ENCODE measurements around the gene HIRA.
"Not testable (repeated sequence)": the region's sequence is repeated elsewhere in the genome, so short reads cannot be mapped to it uniquely, and the experiment has no call there.

Gene HIRA

DNA sequence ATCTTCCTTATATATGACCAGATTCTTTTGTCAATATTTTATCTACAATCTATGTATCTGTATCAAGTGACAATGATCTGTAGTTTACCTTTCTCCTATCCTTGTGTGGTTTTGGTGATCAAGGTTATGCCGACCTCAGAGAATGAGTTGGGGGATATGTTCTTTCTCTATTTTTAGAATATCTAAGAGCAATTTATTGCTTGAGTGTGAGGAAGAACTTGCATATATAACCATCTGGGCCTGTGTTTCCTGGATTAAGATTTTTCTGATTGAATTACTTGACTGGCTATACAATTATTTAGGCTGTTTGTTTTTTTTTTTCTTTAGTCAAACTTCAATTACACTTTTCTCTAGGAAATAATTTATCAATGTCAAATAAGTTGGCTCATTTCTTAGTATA, 30.0 kb upstream of the HIRA start:
- no peak for DNase-seq

DNA sequence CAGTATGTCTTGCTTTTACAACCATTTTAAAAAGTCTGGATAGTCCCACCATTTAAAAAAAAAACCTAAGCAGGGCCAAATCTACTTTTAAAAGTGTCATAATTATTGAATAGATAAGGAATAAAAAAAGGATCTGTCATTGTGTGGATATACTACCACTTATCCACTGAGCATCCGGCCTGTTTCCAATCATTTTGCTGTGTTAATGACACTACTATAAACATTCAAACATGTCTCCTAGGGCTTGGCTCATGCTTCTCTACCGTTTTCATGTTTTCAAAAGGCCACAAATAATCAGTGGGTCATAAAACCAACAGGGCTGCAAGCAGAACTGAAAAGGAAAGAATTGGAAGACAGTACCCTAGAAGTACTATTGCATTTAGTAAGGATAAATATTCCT, 28.5 kb upstream of the HIRA start:
- no peak for DNase-seq

DNA sequence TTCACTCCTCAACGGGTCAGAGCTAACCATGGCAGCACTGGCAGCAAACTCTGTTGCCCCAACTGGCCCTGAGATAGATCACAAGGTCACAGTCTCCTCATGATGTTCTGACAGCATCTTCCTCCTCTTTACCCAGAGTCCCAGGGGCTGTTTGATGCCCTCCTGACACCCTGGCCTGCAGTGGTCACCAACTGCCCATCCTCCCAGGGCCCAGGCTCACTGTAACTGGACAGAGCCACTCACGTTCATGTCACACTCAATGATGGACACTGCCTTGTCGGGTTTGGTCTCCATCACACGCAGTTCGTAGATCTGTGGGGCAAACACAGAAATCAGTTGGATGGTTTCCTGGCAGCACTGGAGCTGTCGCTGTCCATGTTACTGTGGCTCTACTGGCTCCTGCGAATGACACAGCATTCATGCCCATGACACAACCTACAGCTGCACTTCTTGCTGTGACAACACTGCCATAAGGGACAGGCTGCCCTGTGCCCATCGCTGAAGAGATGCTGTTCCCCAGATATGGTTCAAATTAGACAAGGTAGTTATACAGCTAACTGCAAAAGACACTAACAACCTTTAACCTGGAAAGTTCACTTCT, 26.4 kb upstream of the HIRA start:
- no peak for DNase-seq

DNA sequence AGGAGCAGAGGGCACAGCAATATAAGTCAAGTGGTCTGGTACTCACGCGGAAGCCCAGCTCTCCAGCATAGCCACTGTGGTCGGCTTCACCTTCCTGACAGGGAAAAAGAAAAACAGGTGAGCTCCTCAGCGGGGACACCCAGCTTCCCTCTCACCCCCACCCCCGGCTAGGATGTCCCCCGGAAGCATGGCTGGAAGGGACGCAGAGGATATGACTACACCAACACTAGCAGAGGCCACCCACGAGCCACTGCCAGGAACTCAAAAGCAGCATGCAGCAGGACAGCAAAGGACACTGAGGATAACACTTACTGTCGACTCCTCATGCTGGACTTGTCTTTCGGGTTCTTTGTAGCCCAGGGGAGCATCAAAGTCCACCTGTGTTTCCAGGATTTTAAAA, 25.0 kb upstream of the HIRA start:
- DNase-seq, result no peak

DNA sequence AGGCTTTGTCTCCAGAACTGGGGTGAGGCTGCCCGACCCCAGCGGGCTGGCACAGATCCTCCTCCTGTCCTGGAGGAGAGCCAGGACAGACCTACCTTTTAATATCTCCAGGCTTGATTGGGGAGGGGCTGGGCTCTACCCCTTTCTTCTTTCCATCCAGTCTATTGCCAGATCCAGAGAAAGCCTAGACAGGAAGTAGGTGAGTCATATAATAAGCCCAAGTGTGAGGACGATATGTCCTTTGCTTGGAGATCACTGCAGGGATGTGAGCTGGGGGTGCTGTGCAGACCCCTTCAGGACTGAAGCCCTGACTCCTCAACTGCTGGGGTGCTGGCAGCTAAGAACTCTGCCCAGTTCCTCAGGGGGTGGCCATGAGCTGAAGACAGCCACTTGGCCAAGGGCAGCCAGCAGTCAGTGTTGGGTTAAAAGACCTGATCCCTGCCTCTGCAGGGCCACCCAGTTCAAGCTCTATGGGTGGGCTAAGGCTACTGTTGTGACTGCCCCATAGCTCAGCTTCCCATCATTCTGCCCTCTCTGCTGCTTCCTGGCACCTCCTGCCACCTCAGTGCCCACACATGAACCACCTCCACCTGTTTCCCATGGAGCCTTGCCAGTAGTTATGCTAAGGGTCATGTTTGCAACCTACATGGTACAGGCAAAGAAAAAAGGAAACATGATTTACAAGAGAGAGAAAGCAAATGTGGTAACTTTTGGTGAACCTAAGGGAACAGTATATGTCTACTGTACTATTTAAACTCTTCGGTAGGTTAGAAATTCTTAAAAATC, 24.2 kb upstream of the HIRA start:
- DNase-seq, result no peak

DNA sequence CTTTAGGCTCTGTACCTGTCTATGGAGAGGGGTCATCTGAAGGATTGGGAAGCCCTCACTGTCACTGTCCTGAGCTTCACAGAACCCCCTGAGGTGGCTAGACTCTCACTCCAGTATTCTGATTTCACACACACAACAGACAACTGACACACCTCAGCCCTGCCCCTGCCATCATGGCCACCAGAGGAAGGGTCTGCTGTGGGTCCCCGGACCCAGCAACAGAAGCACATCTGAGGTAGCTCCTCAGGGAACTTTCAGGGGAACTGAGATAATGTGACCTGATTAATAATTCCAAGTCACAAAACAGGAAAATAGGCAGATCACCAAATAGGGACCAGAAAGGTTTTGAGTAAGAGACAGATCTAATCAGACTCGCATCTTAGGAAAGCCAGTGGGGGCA, 23.5 kb upstream of the HIRA start:
- no peak for DNase-seq

DNA sequence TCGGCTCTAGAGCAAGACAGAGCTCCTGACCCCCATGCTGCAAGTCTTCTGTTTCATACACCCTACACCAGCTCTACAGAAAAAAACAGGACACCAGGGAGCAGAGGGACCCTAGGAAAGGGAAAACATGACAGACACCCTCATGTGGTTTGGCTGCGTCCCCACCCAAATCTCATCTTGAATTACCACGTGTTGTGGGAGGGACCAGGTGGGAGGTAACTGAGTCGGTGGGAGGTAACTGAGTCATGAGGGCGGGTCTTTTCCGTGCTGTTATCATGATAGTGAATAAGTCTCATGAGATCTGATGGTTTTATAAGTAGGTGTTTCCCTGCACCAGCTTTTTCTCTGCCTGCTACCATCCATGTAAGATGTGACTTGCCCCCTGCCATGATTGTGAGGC, 22.6 kb upstream of the HIRA start:
- no peak for DNase-seq

DNA sequence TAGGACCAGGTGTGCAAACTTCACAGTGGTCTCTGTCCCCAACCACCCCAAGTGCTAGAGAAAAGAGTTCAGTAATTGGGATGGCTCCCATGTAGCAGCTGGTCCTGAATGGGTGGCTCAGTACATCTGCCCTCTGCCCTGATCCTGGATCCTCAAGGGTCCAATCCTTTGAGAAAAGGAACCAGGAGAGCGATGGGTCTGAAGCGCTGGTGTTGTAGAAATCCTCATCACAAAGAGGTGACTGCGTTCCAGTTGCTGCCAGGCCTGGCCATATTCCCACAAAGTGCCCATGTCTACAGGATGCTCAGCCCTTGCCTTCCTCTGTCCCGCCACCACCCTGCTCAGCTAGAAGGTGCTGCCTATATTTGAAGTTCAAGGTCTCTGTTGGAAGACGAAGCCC, 22.2 kb upstream of the HIRA start:
- DNase-seq, result no peak

DNA sequence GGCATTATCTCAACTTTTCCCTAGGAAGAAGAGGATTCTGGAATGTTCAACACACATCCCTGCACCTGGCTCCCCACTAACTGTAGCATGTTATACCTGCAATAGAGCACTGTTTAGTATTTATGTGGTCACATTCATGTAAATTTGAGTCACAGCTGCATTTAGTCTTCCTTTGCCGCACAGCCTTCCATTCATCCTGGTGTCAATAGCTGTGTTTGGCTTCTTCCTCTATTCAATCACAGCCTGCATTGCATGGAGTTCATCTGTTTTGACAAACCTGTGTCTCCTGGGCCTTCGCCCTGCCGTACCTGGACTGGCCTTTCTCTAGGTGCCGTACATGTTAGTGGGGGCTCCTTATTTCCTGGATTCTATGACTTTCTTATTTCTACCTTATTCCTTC, 20.0 kb upstream of the HIRA start:
- no peak for DNase-seq

DNA sequence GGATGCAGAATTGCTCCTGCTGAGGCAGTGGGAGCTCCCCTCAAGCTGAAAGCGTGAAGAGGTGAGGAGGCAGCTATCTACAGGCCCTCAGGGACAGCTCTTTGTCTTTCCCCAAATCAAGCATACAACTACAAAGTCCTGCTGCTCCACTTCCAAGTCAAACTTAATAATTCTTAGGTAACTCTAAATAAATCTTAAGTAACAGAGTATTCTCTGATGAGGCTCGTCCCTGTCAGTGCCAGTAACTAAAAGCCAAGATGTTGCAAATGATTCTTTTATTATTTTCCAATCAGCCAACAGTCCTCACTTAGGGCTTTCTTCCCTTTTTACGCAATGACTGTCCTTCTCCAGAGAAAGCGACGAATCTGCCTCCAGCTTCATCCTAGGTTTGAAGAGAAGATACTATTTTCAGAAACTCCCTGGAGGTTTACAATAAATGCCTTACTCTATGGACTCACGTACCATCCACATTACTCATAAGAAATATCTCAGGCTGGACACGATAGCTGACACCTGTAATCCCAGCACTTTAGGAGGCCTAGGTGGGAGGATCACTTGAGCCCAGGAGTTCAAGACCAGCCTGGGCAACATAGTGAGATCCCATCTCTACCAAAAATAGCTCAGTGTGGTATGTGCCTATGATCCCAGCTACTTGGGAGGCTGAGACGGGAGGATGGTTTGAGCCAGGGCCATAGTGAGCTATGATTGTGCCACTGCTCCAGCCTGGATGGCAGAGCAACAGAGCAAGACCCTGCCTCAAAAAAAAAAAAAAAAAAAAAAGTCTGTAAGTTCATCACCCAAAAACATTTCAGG, 19.0 kb upstream of the HIRA start:
- no peak for DNase-seq

DNA sequence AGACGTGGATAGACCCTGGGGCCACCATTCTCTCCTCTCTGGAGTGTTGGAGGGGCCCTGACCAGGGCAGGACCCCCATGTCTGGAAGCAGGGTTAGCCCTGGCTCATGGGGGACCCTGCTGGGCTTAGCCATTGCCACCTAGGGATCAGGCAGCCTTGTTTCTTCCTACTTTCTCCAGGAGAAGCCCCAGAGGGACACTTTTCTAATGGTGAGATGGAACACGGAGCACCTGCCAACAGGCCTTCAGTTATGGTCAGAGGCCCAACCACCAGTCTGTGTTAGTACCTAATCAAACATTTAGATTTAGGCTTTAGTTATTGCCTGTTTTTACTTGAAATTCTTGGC, 17.9 kb upstream of the HIRA start:
- no peak for DNase-seq

DNA sequence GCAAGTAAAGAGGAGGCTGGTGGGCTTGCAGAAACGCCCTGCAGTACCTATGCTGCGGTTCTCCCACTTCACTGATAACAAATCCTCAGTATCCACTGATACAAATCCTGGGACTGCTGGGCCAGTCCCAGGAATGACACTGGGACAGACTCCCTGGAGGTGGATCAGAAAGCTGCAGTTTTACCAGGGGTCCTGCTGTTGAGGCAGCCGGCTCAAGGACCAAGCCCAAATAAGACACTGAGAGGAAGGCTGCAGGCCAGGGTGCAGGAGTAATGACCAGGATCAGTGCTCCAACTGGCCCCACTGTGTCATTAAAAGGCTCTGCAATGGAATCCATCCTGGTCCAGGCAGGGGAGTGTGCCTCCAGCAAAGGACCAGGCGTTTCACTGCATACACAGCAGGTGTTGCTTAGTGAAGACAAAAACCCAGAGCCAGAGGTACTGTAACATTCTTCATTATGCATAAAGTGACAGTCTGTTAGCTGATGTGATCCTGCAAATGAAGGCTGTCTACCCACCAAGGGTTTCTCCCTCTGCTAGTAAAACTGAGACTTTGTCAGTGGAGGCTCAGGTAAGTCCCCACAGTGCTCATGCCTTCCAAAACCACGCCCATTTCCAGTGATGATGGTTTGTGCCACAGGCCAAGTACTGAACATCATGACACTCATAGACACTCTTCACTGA, 17.3 kb upstream of the HIRA start:
- no peak for DNase-seq

DNA sequence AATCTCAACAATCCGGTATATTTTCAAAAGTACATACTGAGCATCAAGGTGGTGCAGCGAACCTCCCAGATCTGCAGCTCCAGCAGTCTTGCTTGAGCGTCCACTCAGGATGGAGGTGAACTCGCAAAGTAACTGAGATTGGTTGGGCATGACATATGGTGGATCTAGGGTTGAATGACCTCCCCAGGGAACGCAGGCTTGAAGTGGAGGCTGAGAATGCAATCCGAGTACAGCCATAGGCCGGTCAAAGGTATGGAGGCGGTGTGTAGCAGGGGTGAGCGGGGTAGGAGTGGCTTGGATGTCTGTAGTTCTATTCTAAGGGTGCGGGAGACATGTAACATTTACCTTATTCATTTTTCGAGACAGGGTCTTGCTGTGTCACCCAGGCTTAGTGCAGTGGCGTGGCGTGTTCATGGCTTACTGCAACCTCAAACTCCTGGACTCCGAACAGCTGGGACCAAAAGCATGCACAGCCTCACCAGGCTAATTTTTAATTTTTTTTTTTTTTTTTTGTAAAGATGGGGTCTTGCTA, 16.6 kb upstream of the HIRA start:
- DNase-seq, result no peak

DNA sequence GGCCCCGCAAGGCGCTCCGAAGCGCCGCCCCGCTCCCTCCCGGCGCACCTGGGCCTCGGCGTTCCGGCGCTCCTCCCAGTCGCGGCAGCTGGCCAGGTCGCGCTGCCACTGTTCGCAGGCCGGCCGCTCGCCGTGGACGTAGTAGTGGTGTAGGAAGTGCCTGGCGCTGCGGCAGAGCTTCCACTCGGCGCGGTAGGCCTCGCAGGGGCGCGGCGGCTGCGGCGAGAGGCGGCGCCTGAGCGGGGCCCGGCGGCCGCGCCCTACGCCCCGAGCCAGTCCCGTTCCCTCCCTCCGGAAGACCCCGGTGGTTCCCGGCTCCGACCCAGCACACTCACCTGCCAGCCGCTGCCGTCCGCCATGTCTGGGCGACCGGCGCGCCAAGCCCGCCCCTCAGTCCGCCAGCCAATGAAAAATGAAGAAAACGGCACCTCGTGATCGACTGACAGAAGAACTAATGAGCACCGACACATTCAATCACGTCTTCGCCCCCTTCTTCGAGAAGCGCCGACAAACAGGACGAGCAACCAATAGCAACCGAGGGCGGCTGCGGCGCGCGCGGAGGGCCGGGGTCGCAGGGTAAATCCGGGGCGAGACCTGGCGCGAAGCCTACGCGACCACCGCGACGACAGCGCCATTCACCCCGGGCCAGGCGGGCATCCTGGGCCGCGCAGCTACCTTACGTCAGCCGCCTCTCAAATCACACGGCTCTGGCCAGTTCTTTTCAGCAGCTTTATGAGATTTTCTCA, 16.0 kb upstream of the HIRA start, which contains the start of gene C22orf39:
C22orf39 (minus strand) TSS at position 382 of the 746 bp plus-strand sequence; CDS start at position 359, 23 bp downstream.
- peak; percentile 90 for DNase-seq

DNA sequence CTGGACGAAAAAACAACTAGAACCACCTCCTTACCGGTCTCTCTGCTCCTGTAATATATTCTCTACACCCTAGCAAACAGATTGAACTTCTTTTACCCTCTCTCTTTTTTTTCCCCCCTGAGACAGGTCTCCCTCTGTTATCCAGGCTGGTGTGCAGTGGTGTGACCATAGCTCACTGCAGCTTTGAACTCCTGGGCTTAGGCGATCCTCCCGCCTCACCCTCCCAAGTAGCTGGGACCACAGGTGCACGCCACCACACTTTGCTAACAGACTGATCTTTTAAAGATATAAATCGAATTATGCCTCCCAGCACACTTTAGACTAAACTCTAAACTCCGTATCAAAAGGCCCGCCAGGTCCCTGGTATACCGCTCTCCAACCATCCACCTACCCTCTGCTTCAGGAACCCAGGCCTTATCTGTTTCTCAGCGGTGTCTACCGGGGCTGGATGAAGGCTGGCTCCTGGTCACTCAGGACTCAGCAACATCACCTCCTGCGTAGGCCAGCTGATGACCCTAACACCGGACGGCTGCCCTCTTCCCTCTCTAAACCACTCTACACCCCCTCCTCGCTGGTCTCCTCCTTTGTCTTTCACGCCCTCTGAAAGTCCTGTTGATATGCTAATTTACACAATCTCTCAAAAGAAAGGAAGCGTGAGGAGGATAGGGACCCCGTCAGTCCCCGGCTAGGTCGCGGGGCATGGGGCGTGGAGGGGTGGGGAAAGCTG, 15.2 kb upstream of the HIRA start:
- no peak for DNase-seq

DNA sequence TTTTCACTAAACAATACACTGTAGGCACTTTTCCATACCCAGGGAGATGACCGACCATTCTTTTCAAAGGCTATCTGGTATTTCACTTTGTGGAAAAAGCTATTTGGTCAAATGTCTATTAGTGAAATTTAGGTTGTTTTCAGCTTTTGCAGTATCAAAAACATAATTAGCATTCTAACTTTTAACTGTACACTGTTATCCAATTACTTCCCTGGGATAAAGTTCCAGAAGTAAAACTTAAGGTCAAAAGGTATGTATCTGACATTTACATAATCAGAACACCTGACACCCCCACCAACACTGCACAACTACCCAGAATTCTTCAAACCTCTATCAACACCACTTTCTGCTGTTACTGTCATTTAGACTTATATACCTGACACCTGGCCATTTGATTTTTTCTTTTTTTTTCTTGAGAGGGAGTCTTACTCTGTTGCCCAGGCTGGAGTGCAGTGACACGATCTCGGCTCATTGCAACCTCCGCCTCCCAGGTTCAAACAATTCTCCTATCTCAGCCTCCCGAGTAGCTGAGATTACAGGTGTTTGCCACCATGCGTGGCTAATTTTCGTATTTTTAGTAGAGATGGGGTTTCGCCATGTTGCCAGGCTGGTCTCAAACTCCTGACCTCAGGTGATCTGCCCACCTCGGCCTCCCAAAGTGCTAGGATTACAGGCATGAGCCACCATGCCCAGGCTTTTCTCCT, 13.9 kb upstream of the HIRA start:
- not testable (repeated sequence) for DNase-seq

DNA sequence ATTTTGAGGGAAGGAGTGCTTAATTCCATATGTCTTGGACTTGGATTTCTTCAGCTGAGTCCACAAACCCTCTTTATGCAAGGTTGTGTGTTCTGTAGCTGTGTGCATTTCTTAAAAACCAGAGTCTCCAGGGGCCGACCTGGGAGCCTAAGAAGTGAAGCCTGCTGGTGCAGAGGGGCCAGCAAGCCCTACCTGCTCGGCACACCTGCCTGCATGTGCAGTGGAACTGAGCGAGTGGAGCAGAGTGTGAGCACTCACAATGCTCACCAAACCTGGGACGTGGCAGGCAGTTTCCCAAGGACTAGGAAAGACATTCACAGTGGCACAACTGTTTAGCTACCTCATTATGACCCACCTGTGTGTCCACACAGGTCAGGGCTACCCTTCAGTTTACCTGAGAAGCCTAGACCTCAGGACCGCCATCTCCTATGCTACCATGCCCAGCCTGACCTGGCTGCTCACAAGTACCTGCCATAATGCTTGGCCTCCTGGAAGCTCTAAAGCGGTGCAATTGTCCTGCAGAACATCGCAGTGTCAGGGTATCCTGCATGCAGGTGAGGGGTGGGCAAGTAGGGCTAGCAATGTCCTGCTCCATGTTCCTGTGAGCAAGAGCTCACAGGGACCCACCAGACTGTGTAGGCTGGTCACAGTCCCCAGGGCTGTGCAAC, 12.1 kb upstream of the HIRA start:
- no peak for DNase-seq

DNA sequence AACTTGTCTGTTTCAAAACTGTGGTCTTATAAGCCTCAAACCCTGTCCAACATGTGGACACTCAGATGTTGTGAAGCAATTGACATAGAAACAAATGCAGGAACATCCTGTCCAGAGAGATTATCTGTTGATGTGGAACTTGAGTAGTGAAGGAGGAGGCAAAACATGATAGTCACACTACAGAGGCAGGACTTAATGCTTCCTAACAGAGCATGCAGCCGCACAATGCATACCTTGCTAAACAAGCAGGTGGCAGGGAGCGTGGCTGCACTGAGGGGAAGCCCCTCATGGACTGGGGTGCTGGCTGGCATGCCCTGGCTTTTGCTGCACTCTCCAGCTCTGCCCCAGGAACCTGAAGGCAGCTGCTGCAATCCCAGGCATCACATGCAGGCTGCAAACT, 10.6 kb upstream of the HIRA start:
- no peak for DNase-seq

DNA sequence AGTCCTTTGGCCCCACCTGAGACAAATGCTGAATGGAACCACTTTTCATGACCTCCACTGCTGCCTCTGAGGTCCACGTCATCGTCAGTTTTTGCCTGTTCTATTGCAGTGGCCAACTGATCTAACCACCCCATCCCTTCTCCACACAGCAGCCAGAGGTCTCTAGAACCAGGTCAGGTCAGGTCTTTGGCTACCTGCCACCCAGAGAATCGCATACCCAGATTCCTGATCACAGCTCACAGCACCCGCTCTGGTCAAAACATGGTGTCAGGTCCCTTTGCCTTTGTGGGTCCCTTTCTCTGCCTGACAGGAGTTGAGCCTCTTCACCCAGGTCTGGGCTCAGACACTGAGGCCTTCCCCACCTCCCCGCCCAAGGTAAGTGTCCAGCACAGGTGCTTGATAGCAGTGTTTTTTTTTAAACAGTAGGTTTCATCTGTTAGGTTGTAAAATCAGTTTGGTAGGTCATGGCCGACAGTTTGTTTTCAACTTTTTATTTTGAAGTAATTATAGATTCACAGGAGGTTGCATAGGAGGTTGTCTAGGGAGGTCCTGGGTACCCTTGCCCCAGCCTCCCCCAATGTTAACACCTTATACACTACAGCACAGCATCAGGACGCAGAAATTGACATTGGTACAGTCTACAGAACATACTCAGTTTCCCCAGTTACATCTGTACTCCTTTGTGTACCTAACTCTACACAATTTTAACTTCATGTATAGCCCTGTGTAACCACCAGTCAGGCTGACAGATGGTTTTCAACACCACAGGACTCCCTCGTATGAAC, 9.1 kb upstream of the HIRA start:
- no peak for DNase-seq

DNA sequence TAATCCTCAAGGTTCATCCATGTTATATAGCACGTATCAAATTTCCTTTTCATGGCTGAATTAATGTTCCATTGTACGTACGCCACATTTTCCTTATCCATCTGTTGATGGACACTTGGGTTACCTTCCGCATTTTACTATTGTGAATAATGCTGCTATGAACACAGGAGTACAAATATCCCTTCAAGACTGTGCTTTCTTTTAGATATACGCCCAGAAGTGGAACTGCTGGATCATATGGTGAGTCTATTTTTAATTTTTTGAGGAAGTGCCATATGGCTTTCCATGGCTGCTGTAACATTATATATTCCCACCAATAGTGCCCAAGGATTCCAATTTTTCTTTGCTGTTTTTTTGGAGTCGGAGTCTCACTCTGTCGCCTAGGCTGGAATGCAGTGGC, 6.8 kb upstream of the HIRA start:
- peak; percentile 30 for DNase-seq
